Hepatocyte (in vitro differentiated cells): ENCODE measurements around the gene CDK18. TPM values are rescaled to one million over a fixed set of nuclear protein-coding genes. Genes with fewer than 3 reads are reported as not detected.

Experiments
- DNase-seq: peaks from one replicate; pipeline ENCODE4 v3.0.0-alpha.2; 2016; ENCODE audit warnings: low spot score
- H2AFZ ChIP-seq: fragments of 200-600 bp; sonication (generic); 2 replicates; pipeline ENCODE4 v1.6.0; 2016; ENCODE audit warnings: antibody characterized with exemption, mild to moderate bottlenecking
- H3K27ac ChIP-seq: fragments of 200-600 bp; sonication (generic); 2 replicates; pipeline ENCODE4 v1.5.1; 2016; ENCODE audit warnings: mild to moderate bottlenecking
- H3K27me3 ChIP-seq: fragments of 200-600 bp; sonication (generic); 2 replicates; pipeline ENCODE4 v1.6.1; 2016
- H3K36me3 ChIP-seq: fragments of 200-600 bp; sonication (generic); replicated peaks from 2 replicates; pipeline ENCODE4 v1.5.1; 2016; ENCODE audit warnings: low read depth; ENCODE audit not compliant: insufficient read depth
- H3K4me1 ChIP-seq: fragments of 200-600 bp; sonication (generic); 2 replicates; pipeline ENCODE4 v1.5.1; 2016; ENCODE audit warnings: mild to moderate bottlenecking, moderate library complexity; ENCODE audit not compliant: insufficient read depth
- H3K4me2 ChIP-seq: fragments of 200-600 bp; sonication (generic); 2 replicates; pipeline ENCODE4 v1.6.0; 2016
- H3K4me3 ChIP-seq: fragments of 200-600 bp; sonication (generic); 2 replicates; pipeline ENCODE4 v1.5.1; 2016; ENCODE audit warnings: mild to moderate bottlenecking
- H3K79me2 ChIP-seq: fragments of 200-600 bp; sonication (generic); 2 replicates; pipeline ENCODE4 v1.6.0; 2017; ENCODE audit warnings: mild to moderate bottlenecking
- H3K9me2 ChIP-seq: fragments of 200-600 bp; sonication (generic); replicated peaks from 2 replicates; pipeline ENCODE4 v1.6.0; 2017; ENCODE audit warnings: mild to moderate bottlenecking; ENCODE audit not compliant: insufficient read depth
- H3K9me3 ChIP-seq: fragments of 200-600 bp; sonication (generic); 2 replicates; pipeline ENCODE4 v1.5.1; 2016; ENCODE audit warnings: low read depth, mild to moderate bottlenecking
- H4K20me1 ChIP-seq: fragments of 200-600 bp; sonication (generic); 2 replicates; pipeline ENCODE4 v1.6.0; 2016; ENCODE audit warnings: mild to moderate bottlenecking; ENCODE audit not compliant: insufficient read depth, poor library complexity, severe bottlenecking
- CTCF ChIP-seq: fragments of 200-600 bp; sonication (generic); IDR thresholded peaks from 2 replicates; pipeline ENCODE4 v1.5.1; 2016; ENCODE audit warnings: antibody characterized with exemption, mild to moderate bottlenecking; ENCODE audit not compliant: poor library complexity
- EZH2 ChIP-seq: fragments of 200-600 bp; sonication (generic); IDR thresholded peaks from 2 replicates; pipeline ENCODE4 v1.6.1; 2016; ENCODE audit warnings: antibody characterized with exemption, mild to moderate bottlenecking, borderline replicate concordance
- EZH2phosphoT487 ChIP-seq: fragments of 200-600 bp; sonication (generic); IDR thresholded peaks from one replicate; pipeline ENCODE4 v1.6.1; 2018; ENCODE audit warnings: antibody characterized with exemption, mild to moderate bottlenecking, low read depth, moderate library complexity; ENCODE audit not compliant: unreplicated experiment, severe bottlenecking
- WGBS: methylation state at CpG from one replicate; pipeline ENCODE4 v1.1.6; 2016; ENCODE audit warnings: low lambda C conversion rate; ENCODE audit errors: missing lambda C conversion rate; 5-methylcytosine and 5-hydroxymethylcytosine counted together
- polyA plus RNA-seq: library from polyadenylated mRNA; unstranded; fragments of >200 nt; fragmentation: Nextera tagmentation; extraction: Ambion mirVana; gene quantifications from 2 replicates; pipeline ENCODE4 v1.2.1, GENCODE V29; 2016
- total RNA-seq: library from RNA; depleted of rRNA; stranded (reverse); fragments of >200 nt; gene quantifications from 2 replicates; pipeline ENCODE4 v1.2.3, GENCODE V29; 2014

The CDK18 gene
- total and polyA plus RNA-seq, 2 experiments from 2014 or later: 8.0 to 16.7 TPM

DNA sequence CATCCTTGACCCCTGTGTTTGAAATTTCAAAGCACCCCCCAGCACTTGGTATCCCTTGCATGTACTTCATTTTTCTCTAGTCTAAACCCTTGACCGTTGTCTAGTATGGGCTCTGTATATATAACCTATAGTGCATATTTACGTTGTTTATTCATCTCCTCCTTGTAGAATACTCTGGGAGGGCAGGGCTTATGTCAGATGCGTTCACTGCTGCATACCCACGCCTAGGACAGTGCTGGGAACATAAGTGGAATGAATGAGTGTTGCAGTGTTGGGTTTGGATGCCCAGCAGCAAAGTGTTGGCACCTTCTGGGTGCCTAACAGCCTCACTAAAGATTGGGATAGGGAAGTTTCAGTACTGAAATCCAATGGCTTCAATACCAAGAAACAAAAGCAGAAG lies 31.0 kb upstream of the CDK18 start:
- Histone ChIP-seq H3K4me3 (no peak overlapping the region), H3K27me3 (peaks cover 20% of the 10 kb centered on the region), H4K20me1 (no peaks in the 10 kb centered on the region), H3K9me2 (no peaks in the 10 kb centered on the region), H2AFZ (no peak overlapping the region), H3K27ac (no peak overlapping the region), H3K4me1 (no peaks in the 10 kb centered on the region), H3K9me3 (no peaks in the 10 kb centered on the region), H3K79me2 (no peaks in the 10 kb centered on the region), H3K4me2 (no peak overlapping the region), H3K36me3 (no peaks in the 10 kb centered on the region)
- 56% methylated on average over 4 of the region's 4 CpGs for WGBS
- TF ChIP-seq CTCF (no peak), EZH2 (no peak), EZH2phosphoT487 (no peak)
- DNase-seq: no peak

DNA sequence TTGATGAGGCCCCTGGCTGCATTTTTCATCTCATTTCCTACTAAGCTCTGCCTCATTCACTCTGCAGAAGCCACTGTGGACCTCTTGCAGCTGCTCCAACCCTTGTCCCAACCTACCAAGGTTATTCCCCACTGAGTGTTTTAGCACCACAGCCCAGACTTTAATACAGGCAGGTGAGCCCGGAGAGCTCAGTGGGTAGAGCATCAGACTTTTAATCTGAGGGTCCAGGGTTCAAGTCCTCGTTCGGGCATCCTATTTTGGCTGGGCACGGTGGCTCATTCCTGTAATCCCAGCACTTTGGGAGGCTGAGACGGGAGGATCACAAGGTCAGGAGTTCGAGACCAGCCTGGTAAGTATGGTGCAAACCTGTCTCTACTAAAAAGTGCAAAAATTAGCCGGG lies 30.5 kb upstream of the CDK18 start:
- no peaks in the 10 kb centered on the region for H3K9me3 ChIP-seq

GRCh38 chr1:205474571-205474970 lies 29.9 kb upstream of the CDK18 start:
- WGBS: 94% methylated on average over 3 of the region's 3 CpGs

More for the DNA sequence above, 30.5 kb upstream of the CDK18 start:
- TF ChIP-seq EZH2: no peak
- TF ChIP-seq CTCF: no peak
- no peak for TF ChIP-seq EZH2phosphoT487
- WGBS: 90% methylated on average over 7 of the region's 7 CpGs
- H3K4me3 ChIP-seq: no peak overlapping the region
- H2AFZ ChIP-seq: no peak overlapping the region
- H3K4me2 ChIP-seq: no peak overlapping the region
- H3K36me3 ChIP-seq: no peaks in the 10 kb centered on the region
- no peaks in the 10 kb centered on the region for H3K79me2 ChIP-seq
- peaks cover 20% of the 10 kb centered on the region for H3K27me3 ChIP-seq
- H4K20me1 ChIP-seq: no peaks in the 10 kb centered on the region
- no peak overlapping the region for H3K27ac ChIP-seq
- DNase-seq: no peak
- no peaks in the 10 kb centered on the region for H3K9me2 ChIP-seq
- H3K4me1 ChIP-seq: no peaks in the 10 kb centered on the region

More at GRCh38 chr1:205474571-205474970, 29.9 kb upstream of the CDK18 start:
- Histone ChIP-seq H3K79me2 (no peaks in the 10 kb centered on the region), H4K20me1 (no peaks in the 10 kb centered on the region), H3K27me3 (peaks cover 16% of the 10 kb centered on the region), H3K4me2 (no peak overlapping the region), H3K27ac (no peak overlapping the region), H2AFZ (no peak overlapping the region), H3K9me3 (no peaks in the 10 kb centered on the region), H3K4me3 (no peak overlapping the region), H3K4me1 (no peaks in the 10 kb centered on the region), H3K36me3 (no peaks in the 10 kb centered on the region), H3K9me2 (no peaks in the 10 kb centered on the region)
- no peak for DNase-seq
- TF ChIP-seq EZH2phosphoT487: no peak
- TF ChIP-seq EZH2: no peak
- TF ChIP-seq CTCF: no peak
